Ishikawa (cell line): Measurements from ENCODE around the gene SMAD1.

Experiments
- CREB1 ChIP-seq: IDR thresholded peaks from 2 replicates; pipeline ENCODE4 v1.6.1; 2012; ENCODE audit warnings: low read depth
- EP300 ChIP-seq: IDR thresholded peaks from 2 replicates; pipeline ENCODE4 v1.6.1; 2012; ENCODE audit warnings: borderline replicate concordance
- MAX ChIP-seq: IDR thresholded peaks from 2 replicates; pipeline ENCODE4 v1.6.1; 2012
- RAD21 ChIP-seq: IDR thresholded peaks from 2 replicates; pipeline ENCODE4 v1.6.1; 2012; ENCODE audit warnings: low read depth
- REST ChIP-seq: IDR thresholded peaks from 2 replicates; pipeline ENCODE4 v1.6.1; 2012; ENCODE audit warnings: low read depth, mild to moderate bottlenecking
- TCF12 ChIP-seq: IDR thresholded peaks from 2 replicates; pipeline ENCODE4 v1.6.1; 2012; ENCODE audit warnings: low read depth
- TEAD4 ChIP-seq: IDR thresholded peaks from 2 replicates; pipeline ENCODE4 v1.6.1; 2012
- YY1 ChIP-seq: IDR thresholded peaks from 2 replicates; pipeline ENCODE4 v1.6.1; 2012; ENCODE audit warnings: low read depth

GRCh38 chr4:145521282-145521681 is 39.6 kb downstream of the SMAD1 start:
- TF ChIP-seq TEAD4 = no peak
- no peak for TF ChIP-seq REST
- no peak for TF ChIP-seq YY1
- no peak for TF ChIP-seq EP300
- TF ChIP-seq RAD21 = no peak
- no peak for TF ChIP-seq MAX
- no peak for TF ChIP-seq TCF12
- TF ChIP-seq CREB1 = no peak
